SK-N-SH treated with all-trans-retinoic acid at 6 μM for 48 hours (cell line): ENCODE results near the gene C1orf105.

Experiments used
- ARNTL ChIP-seq: fragments of 450-650 bp; formaldehyde crosslinking; IDR thresholded peaks from 2 replicates; pipeline ENCODE4 v1.5.0; 2020; ENCODE audit warnings: low read depth, mild to moderate bottlenecking, moderate library complexity, borderline replicate concordance
- CSDC2 ChIP-seq: fragments of 250-450 bp; sonication (Bioruptor Pico); IDR thresholded peaks from 2 replicates; pipeline ENCODE4 v1.5.0; 2020; ENCODE audit warnings: mild to moderate bottlenecking, moderate library complexity
- ESRRG ChIP-seq: fragments of 250-450 bp; sonication (Bioruptor Pico); IDR thresholded peaks from 2 replicates; pipeline ENCODE4 v1.6.1; 2021; ENCODE audit warnings: mild to moderate bottlenecking
- ISL1 ChIP-seq: fragments of 250-450 bp; sonication (Bioruptor Pico); IDR thresholded peaks from 2 replicates; pipeline ENCODE4 v2.1.2; 2022; ENCODE audit warnings: mild to moderate bottlenecking, moderate library complexity
- OSR1 ChIP-seq: fragments of 250-450 bp; sonication (Bioruptor Pico); IDR thresholded peaks from 2 replicates; pipeline ENCODE4 v1.8.0; 2022; ENCODE audit warnings: moderate library complexity, mild to moderate bottlenecking, inconsistent platforms
- PPARA ChIP-seq: fragments of 250-450 bp; sonication (Bioruptor Pico); IDR thresholded peaks from 2 replicates; pipeline ENCODE4 v1.5.0; 2020; ENCODE audit warnings: mild to moderate bottlenecking, borderline replicate concordance
- RARB ChIP-seq: fragments of 250-450 bp; sonication (Bioruptor Pico); IDR thresholded peaks from 2 replicates; pipeline ENCODE4 v1.8.0; 2021; ENCODE audit warnings: mild to moderate bottlenecking, moderate library complexity
- ZFP3 ChIP-seq: fragments of 250-450 bp; sonication (Bioruptor Pico); IDR thresholded peaks from 2 replicates; pipeline ENCODE4 v1.5.0; 2020; ENCODE audit warnings: mild to moderate bottlenecking, moderate library complexity
- ZFP30 ChIP-seq: fragments of 450-650 bp; formaldehyde crosslinking; IDR thresholded peaks from 2 replicates; pipeline ENCODE4 v1.5.0; 2022; ENCODE audit warnings: mild to moderate bottlenecking, moderate library complexity
- TF ChIP-seq, protein P1 (sequence below): fragments of 250-450 bp; sonication (Bioruptor Pico); IDR thresholded peaks from 2 replicates; pipeline ENCODE4 v1.8.0; 2021; ENCODE audit warnings: low read depth, mild to moderate bottlenecking, moderate library complexity, borderline replicate concordance
- TF ChIP-seq, protein P2 (sequence below): fragments of 250-450 bp; sonication (Bioruptor Pico); IDR thresholded peaks from 2 replicates; pipeline ENCODE4 v1.5.0; 2020; ENCODE audit warnings: mild to moderate bottlenecking, moderate library complexity
- TF ChIP-seq, protein P3 (sequence below): fragments of 250-450 bp; sonication (Bioruptor Pico); IDR thresholded peaks from 2 replicates; pipeline ENCODE4 v1.5.1; 2021; ENCODE audit warnings: mild to moderate bottlenecking, moderate library complexity
- TF ChIP-seq, protein P4 (sequence below): fragments of 250-450 bp; sonication (Bioruptor Pico); IDR thresholded peaks from 2 replicates; pipeline ENCODE4 v1.8.0; 2020; ENCODE audit warnings: mild to moderate bottlenecking, moderate library complexity, borderline replicate concordance
- TF ChIP-seq, protein P5 (sequence below): fragments of 250-450 bp; sonication (Bioruptor Pico); IDR thresholded peaks from 2 replicates; pipeline ENCODE4 v1.5.1; 2020; ENCODE audit warnings: low read depth, mild to moderate bottlenecking, moderate library complexity

DNA sequence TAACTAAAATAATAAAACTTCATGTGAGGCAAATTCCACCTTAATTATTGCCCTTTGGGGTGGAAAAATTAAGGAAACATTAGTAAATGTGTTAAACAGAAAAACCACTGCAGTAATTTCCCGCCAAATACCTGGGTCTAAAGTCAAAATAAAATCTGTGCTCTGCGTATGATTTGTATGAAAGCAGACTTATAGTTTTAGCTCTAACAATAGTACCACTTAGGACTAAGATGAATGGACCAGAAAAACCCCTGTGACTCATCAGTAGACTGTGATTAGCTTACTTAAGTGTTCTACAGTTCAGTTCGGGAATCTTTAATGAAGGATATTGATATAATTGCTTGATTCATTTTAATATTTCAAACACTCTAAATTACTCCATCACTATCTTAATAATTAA is 23.3 kb upstream of the C1orf105 start:
- TF ChIP-seq, protein P1, sequence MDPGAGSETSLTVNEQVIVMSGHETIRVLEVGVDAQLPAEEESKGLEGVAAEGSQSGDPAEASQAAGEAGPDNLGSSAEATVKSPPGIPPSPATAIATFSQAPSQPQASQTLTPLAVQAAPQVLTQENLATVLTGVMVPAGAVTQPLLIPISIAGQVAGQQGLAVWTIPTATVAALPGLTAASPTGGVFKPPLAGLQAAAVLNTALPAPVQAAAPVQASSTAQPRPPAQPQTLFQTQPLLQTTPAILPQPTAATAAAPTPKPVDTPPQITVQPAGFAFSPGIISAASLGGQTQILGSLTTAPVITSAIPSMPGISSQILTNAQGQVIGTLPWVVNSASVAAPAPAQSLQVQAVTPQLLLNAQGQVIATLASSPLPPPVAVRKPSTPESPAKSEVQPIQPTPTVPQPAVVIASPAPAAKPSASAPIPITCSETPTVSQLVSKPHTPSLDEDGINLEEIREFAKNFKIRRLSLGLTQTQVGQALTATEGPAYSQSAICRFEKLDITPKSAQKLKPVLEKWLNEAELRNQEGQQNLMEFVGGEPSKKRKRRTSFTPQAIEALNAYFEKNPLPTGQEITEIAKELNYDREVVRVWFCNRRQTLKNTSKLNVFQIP (CRISPR knock-in tag), result no peak
- TF ChIP-seq, protein P2, sequence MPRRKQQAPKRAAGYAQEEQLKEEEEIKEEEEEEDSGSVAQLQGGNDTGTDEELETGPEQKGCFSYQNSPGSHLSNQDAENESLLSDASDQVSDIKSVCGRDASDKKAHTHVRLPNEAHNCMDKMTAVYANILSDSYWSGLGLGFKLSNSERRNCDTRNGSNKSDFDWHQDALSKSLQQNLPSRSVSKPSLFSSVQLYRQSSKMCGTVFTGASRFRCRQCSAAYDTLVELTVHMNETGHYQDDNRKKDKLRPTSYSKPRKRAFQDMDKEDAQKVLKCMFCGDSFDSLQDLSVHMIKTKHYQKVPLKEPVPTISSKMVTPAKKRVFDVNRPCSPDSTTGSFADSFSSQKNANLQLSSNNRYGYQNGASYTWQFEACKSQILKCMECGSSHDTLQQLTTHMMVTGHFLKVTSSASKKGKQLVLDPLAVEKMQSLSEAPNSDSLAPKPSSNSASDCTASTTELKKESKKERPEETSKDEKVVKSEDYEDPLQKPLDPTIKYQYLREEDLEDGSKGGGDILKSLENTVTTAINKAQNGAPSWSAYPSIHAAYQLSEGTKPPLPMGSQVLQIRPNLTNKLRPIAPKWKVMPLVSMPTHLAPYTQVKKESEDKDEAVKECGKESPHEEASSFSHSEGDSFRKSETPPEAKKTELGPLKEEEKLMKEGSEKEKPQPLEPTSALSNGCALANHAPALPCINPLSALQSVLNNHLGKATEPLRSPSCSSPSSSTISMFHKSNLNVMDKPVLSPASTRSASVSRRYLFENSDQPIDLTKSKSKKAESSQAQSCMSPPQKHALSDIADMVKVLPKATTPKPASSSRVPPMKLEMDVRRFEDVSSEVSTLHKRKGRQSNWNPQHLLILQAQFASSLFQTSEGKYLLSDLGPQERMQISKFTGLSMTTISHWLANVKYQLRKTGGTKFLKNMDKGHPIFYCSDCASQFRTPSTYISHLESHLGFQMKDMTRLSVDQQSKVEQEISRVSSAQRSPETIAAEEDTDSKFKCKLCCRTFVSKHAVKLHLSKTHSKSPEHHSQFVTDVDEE, result no peak
- TF ChIP-seq, protein P3, sequence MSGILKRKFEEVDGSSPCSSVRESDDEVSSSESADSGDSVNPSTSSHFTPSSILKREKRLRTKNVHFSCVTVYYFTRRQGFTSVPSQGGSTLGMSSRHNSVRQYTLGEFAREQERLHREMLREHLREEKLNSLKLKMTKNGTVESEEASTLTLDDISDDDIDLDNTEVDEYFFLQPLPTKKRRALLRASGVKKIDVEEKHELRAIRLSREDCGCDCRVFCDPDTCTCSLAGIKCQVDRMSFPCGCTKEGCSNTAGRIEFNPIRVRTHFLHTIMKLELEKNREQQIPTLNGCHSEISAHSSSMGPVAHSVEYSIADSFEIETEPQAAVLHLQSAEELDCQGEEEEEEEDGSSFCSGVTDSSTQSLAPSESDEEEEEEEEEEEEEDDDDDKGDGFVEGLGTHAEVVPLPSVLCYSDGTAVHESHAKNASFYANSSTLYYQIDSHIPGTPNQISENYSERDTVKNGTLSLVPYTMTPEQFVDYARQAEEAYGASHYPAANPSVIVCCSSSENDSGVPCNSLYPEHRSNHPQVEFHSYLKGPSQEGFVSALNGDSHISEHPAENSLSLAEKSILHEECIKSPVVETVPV (CRISPR knock-in tag), result no peak
- no peak for TF ChIP-seq ISL1 (CRISPR knock-in tag)
- TF ChIP-seq ZFP3 (CRISPR knock-in tag), result no peak
- no peak for TF ChIP-seq ARNTL
- TF ChIP-seq PPARA, result no peak
- TF ChIP-seq ZFP30, result no peak
- TF ChIP-seq, protein P4, sequence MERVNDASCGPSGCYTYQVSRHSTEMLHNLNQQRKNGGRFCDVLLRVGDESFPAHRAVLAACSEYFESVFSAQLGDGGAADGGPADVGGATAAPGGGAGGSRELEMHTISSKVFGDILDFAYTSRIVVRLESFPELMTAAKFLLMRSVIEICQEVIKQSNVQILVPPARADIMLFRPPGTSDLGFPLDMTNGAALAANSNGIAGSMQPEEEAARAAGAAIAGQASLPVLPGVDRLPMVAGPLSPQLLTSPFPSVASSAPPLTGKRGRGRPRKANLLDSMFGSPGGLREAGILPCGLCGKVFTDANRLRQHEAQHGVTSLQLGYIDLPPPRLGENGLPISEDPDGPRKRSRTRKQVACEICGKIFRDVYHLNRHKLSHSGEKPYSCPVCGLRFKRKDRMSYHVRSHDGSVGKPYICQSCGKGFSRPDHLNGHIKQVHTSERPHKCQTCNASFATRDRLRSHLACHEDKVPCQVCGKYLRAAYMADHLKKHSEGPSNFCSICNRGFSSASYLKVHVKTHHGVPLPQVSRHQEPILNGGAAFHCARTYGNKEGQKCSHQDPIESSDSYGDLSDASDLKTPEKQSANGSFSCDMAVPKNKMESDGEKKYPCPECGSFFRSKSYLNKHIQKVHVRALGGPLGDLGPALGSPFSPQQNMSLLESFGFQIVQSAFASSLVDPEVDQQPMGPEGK (CRISPR knock-in tag), result no peak
- no peak for TF ChIP-seq CSDC2
- no peak for TF ChIP-seq OSR1 (CRISPR knock-in tag)
- TF ChIP-seq ESRRG, result no peak
- TF ChIP-seq, protein P5, sequence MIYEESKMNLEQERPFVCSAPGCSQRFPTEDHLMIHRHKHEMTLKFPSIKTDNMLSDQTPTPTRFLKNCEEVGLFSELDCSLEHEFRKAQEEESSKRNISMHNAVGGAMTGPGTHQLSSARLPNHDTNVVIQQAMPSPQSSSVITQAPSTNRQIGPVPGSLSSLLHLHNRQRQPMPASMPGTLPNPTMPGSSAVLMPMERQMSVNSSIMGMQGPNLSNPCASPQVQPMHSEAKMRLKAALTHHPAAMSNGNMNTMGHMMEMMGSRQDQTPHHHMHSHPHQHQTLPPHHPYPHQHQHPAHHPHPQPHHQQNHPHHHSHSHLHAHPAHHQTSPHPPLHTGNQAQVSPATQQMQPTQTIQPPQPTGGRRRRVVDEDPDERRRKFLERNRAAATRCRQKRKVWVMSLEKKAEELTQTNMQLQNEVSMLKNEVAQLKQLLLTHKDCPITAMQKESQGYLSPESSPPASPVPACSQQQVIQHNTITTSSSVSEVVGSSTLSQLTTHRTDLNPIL (CRISPR knock-in tag), result no peak
- no peak for TF ChIP-seq RARB
